Pericardium fibroblast (primary cell): ENCODE measurements around the gene ZNF426. TPM values are rescaled to one million over a fixed set of nuclear protein-coding genes. Genes with fewer than 3 reads are reported as not detected.

ENCODE experiments used
- total RNA-seq: library from RNA; depleted of rRNA; stranded (reverse); fragments of >200 nt; gene quantifications from 2 replicates; pipeline ENCODE4 v1.2.3, GENCODE V29; 2015

The ZNF426 gene
- 13.2 and 14.7 TPM in 2 replicates for total RNA-seq

DNA sequence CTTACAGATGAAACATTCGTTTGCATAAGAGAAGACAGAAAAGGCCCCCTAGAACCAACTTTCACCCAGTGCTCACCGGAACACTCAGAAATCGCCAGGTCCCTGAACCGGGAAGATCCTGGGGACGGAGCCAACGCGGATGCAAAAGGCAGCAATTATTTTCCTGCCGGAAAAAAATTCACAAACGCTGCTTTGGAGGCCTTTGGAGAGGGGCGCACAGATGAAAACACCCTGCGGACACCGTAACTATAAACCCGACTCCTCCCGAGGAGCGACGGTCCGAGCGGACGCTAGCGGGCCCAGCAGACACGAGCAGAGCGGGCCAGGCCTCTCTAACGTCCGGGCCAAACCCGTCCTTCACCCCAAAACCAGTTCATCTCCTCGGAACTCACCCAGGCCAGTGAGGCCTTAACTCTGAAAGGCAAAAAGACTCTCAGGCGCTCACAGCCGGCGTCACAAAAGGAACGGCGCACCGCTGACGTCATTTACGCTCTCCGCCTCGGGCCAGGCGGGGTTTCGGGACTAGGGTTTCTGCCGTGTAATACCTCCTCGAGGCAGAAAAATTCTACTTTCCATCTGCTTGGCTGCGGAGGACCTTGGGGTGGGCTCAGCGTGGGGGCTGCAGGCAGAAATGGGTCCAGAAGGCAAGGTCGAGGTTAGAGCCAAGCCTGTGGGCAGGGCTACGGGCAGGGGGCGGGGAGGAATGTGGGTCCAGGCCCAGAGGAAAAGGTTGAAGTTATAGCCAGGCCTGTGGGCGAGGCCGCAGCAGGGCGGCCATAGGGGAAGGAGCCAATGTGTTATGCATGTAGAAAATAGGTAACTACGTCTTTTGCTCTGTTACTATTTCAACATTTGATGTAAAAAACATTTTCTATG, at the start of gene ZNF426:
ZNF426 (minus strand) TSS at position 463 of the 876 bp plus-strand sequence. CDS start 2,413 bp downstream, outside the sequence.

DNA sequence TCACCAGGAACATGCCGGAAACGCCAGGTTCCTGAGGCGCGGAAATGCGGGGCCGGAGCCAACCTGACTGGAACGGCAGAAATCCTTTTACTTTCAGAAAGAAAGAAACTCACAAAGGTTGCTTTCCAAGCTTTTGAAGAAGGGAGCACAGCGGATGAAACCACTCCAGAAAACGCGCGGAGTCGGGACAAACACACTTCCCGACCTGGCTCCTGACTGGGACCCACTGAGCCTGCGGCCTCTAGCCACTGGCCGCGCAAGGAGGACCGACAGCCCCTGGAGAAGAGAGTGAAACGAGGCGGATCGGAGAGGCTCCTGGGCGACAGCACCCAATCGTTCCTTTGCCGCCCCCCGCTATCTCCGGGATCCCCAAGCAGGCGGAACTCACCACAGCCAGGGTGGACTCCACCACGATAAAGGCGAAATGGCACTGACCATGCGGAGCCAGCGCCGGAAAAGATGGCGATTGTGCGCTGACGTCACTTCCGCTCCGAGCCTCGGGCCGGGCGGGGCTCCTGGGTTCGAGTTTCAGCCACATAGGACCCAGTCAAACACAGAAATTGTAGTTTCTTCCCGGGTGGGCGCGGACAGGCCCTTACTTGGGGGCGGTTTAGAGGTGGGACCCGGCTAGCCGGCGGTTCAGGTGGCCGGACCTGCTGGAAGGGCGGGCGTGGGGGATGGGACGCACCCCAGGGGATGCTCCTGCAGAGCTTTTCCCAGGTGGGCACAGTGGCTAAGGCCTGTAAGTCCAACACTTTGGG, 45.8 kb upstream of the ZNF426 start, which contains the start of gene ZNF121:
ZNF121 (minus strand) TSS at position 432 of the 761 bp plus-strand sequence. CDS start 16,407 bp downstream, outside the sequence.

DNA sequence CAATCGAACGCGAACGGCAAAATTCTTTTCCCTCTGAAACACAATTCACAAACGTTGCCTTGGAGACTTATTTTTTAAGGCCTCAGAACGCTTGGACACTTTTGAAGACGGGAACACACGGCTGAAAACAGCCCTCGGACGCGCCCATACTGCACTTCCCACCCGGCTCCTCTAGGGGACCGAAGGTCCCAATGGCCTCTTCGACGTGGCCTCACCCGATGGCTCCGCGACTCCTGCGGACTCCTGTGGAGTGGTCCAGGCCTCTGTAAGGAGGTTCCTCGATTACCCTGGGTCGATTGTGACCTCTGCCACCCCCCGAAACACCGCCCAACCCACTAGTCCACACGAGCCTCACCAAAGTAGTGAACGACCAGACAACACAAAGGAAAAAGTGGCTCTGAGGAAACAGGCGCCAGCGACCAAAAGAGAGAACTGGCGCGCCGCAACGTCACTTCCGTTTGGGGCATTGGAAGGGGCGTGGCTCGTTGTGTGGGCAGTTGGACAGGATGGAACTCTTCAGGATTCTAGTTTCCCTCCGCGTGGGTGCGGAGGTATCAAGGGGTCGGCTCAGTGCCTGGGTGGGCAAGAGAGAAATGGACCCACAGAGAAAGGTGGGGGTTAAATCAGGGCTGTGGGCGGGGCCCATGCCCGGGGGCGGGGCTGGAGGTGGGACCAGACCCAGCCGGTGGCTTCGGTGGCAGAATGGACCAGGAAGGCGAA, 40.1 kb downstream of the ZNF426 start, which contains the start of gene ZNF560:
ZNF560 (minus strand) TSS at position 434 of the 720 bp plus-strand sequence. CDS start 23,303 bp downstream, outside the sequence.

Other genes starting within 250 kb of the ZNF426 start
- 4.3 and 5.6 TPM in 2 replicates for gene ZNF699, start 228.8 kb downstream of the ZNF426 start, total RNA-seq
- gene ZNF559, start 214.5 kb downstream of the ZNF426 start, total RNA-seq: 7.4 and 14.2 TPM in 2 replicates
- 0.09 and 1.2 TPM in 2 replicates for gene ZNF177, start 175.6 kb downstream of the ZNF426 start, total RNA-seq
- gene ZNF266, start 103.1 kb downstream of the ZNF426 start, total RNA-seq: 7.3 and 7.7 TPM in 2 replicates
- gene ZNF560, start 40.0 kb downstream of the ZNF426 start, total RNA-seq: 0.58 and 4.0 TPM in 2 replicates
- 11.9 and 19.8 TPM in 2 replicates for gene ZNF121, start 45.9 kb upstream of the ZNF426 start, total RNA-seq
- gene ZNF561, start 82.6 kb upstream of the ZNF426 start, total RNA-seq: 14.4 and 18.2 TPM in 2 replicates
- 9.4 and 21.6 TPM in 2 replicates for gene ZNF562, start 136.5 kb upstream of the ZNF426 start, total RNA-seq
- 9.5 and 10.0 TPM in 2 replicates for gene ZNF846, start 230.1 kb upstream of the ZNF426 start, total RNA-seq